ENCODE results near the gene CHRM3. TPM values are rescaled to one million over a fixed set of nuclear protein-coding genes. Genes with fewer than 3 reads are reported as not detected.

CHRM3 gene
- total RNA-seq, 1 experiment from 2014 or later = 0.13 TPM

GRCh38 chr1:239417986-239418640 is 31.7 kb downstream of the CHRM3 start:
- POLR2A ChIA-PET = no interaction called here
- no peak overlapping the region for H3K4me3 ChIP-seq (ENCODE audit: low read depth in 2 of 2, low read length in 2 of 2)
- in situ Hi-C loops (cut with HindIII; ENCODE audit: low pct_unique_long_range_greater_than_20kb, low sequenced_read_pairs) = no loop called here
- H3K27ac ChIP-seq (ENCODE audit: low read length) = no peak overlapping the region
- H3K9me3 ChIP-seq (ENCODE audit: control insufficient read depth, insufficient read depth, low read depth, low read length) = no peaks in the 10 kb centered on the region
- H3K27me3 ChIP-seq (ENCODE audit: control insufficient read depth, insufficient read depth, low read length) = no peaks in the 10 kb centered on the region
- no peak for TF ChIP-seq POLR2AphosphoS5 (IDR thresholded peaks at IDR 0.05; ENCODE audit: low read depth, low read length)
- TF ChIP-seq REST (IDR thresholded peaks at IDR 0.05; ENCODE audit: insufficient read depth in 1 of 2, low read depth in 2 of 2, low read length in 1 of 2) = no peak
- no peak for TF ChIP-seq TCF7L2 (IDR thresholded peaks at IDR 0.05; ENCODE audit: low read depth, low read length)
- no peak for TF ChIP-seq SIN3A (IDR thresholded peaks at IDR 0.05; ENCODE audit: borderline replicate concordance, insufficient read depth, low read depth, low read length)
- no peak for TF ChIP-seq CTCF (IDR thresholded peaks at IDR 0.05)
- CTCF ChIA-PET = no interaction called here
- no peaks in the 10 kb centered on the region for H3K4me1 ChIP-seq (ENCODE audit: control insufficient read depth, insufficient read depth, low read length)
- ATAC-seq = no peak
- H3K36me3 ChIP-seq (ENCODE audit: control insufficient read depth, insufficient read depth, low read length) = no peaks in the 10 kb centered on the region
- no TSS peak for BruUV-seq (replicated peaks)
- intact Hi-C loops (cut with micrococcal nuclease; ENCODE audit: unreplicated experiment) = no loop called here
- no peak for DNase-seq (ENCODE audit: low read depth, low spot score)

GRCh38 chr1:239418681-239419080 is 32.3 kb downstream of the CHRM3 start:
- Histone ChIP-seq H3K27me3 (ENCODE audit: control insufficient read depth, insufficient read depth, low read length) (no peaks in the 10 kb centered on the region), H3K4me3 (ENCODE audit: low read depth in 2 of 2, low read length in 2 of 2) (no peak overlapping the region), H3K36me3 (ENCODE audit: control insufficient read depth, insufficient read depth, low read length) (no peaks in the 10 kb centered on the region), H3K9me3 (ENCODE audit: control insufficient read depth, insufficient read depth, low read depth, low read length) (no peaks in the 10 kb centered on the region), H3K4me1 (ENCODE audit: control insufficient read depth, insufficient read depth, low read length) (no peaks in the 10 kb centered on the region), H3K27ac (ENCODE audit: low read length) (no peak overlapping the region)
- intact Hi-C loops (cut with micrococcal nuclease; ENCODE audit: unreplicated experiment) = no loop called here
- no TSS peak for BruUV-seq (replicated peaks)
- CTCF ChIA-PET = no interaction called here
- ATAC-seq (no peak), DNase-seq (ENCODE audit: low read depth, low spot score) (no peak)
- TF ChIP-seq CTCF (IDR thresholded peaks at IDR 0.05) (no peak), REST (IDR thresholded peaks at IDR 0.05; ENCODE audit: insufficient read depth in 1 of 2, low read depth in 2 of 2, low read length in 1 of 2) (no peak), SIN3A (IDR thresholded peaks at IDR 0.05; ENCODE audit: borderline replicate concordance, insufficient read depth, low read depth, low read length) (no peak), TCF7L2 (IDR thresholded peaks at IDR 0.05; ENCODE audit: low read depth, low read length) (no peak), POLR2AphosphoS5 (IDR thresholded peaks at IDR 0.05; ENCODE audit: low read depth, low read length) (no peak)
- in situ Hi-C loops (cut with HindIII; ENCODE audit: low pct_unique_long_range_greater_than_20kb, low sequenced_read_pairs) = no loop called here
- POLR2A ChIA-PET = no interaction called here
